ENCODE data around the gene XKR7.

The XKR7 gene

GRCh38 chr20:32050851-32051556 lies 83.1 kb downstream of the XKR7 start:
- DNase-seq: peak; percentile 18

DNA sequence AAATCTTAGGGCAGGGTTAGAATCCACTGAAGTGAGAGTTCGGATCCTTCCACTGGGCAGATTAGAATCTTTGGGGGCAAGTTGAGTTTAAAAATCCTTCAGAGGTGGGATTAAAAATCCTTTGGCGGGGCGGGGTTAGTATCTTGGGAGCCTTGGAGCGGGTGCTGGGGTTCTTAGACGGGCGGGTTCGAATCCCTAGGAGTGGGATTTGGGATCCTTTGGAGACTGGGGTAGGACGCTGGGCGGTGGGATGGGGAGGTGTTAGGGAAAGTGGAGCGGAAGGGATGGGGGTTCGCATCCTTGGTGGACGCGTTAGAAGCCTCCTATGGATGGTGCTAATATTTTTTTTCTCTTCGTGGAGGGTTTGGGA lies 83.8 kb downstream of the XKR7 start:
- no peak for DNase-seq

DNA sequence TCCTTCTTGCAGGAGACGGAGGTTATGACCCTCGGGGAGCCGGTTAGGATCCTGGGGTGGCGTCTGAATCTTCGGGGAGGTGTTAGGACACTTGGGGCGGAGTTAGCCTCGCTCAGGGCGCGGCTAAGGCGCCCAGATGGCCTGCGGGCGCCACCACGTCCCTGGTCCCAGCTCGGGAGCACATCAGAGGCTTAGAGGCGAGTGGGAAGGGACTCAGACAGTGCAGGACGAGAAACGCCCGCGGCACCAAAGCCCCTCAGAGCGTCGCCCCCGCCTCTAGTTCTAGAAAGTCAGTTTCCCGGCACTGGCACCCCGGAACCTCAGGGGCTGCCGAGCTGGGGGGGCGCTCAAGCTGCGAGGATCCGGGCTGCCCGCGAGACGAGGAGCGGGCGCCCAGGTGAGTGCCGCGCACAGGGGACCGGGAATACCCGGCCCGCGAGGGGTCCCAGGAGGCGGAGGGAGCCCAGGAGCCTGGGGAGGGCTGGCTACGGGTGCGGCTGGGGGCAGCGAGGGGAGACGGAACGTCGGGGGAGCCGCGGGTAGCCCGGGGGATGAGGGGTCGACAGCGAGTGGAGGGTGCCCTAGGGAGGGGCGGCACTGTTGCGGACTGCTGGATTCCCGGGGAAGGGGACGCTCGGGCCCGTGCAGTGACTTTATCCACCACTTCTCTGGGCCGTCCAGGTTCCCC lies 84.3 kb downstream of the XKR7 start, which contains the start of gene HCK:
TSS of gene HCK (plus strand) at position 153 of the 688 bp plus-strand sequence.
- no peak for DNase-seq

DNA sequence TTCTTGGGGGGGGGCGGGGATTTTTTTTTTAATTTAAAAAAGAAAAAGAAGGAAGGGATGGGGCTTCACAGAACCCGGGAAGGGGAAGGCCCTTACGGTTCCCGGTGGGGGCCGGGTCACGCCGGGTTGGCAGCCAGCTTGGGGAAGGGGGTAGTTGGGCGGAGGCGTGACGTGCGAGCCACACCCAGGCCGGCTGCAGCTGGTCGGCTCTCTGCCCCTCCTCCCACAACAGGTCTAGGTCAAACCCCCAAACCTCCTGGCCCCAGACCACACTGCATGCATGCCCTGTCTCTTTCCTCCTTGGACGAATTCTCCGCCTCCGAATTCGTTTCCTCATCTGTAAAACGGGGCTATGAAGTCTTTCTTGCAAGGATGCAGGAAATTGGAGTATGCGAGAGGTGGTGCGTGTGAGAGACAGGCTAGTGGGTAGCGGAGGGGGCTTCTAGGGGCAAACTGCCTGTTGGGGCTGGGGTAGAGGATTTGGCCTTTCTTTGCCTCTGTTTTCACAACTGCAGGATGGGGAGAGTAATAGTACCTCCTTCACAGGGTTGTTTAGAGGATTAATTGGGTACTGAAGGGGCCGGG lies 84.9 kb downstream of the XKR7 start:
- DNase-seq: peak; percentile 34

Measured in CD4-positive, alpha-beta T cell treated with Interleukin-12 subunit alpha and Interleukin-12 subunit beta, for 1 hour (primary cell).